ENCODE results near the gene IGSF21.

- TF ChIP-seq CEBPB (IDR thresholded peaks at IDR 0.05) (no peak), TCF12 (IDR thresholded peaks at IDR 0.05; ENCODE audit: low read depth) (no peak), EP300 (IDR thresholded peaks at IDR 0.05; ENCODE audit: borderline replicate concordance) (no peak), TAF1 (IDR thresholded peaks at IDR 0.05; ENCODE audit: low read depth) (no peak), CREB1 (IDR thresholded peaks at IDR 0.05; ENCODE audit: low read depth) (no peak), RAD21 (IDR thresholded peaks at IDR 0.05; ENCODE audit: low read depth) (no peak), NFIC (IDR thresholded peaks at IDR 0.05) (no peak)
Observed at GRCh38 chr1:18105196-18105595, 2.4 kb upstream of the IGSF21 start.

Data from Ishikawa (cell line).